IPS-18a (cell line): ENCODE data around the gene CCDC6.
"Not testable (repeated sequence)": the region's sequence is repeated elsewhere in the genome, so short reads cannot be mapped to it uniquely, and the experiment has no call there.

Source experiments
- H3K27ac ChIP-seq: one replicate; pipeline ENCODE4 v1.5.1; 2013; ENCODE audit warnings: low read length
- H3K27me3 ChIP-seq: one replicate; pipeline ENCODE4 v1.6.1; 2013; ENCODE audit warnings: mild to moderate bottlenecking, low read length; ENCODE audit not compliant: control insufficient read depth, insufficient read depth
- H3K36me3 ChIP-seq: one replicate; pipeline ENCODE4 v1.6.1; 2013; ENCODE audit warnings: low read depth, low read length; ENCODE audit not compliant: control insufficient read depth
- H3K4me1 ChIP-seq: one replicate; pipeline ENCODE4 v1.6.1; 2013; ENCODE audit warnings: low read depth, low read length; ENCODE audit not compliant: control insufficient read depth
- H3K4me3 ChIP-seq: one replicate; pipeline ENCODE4 v1.5.1; 2013; ENCODE audit warnings: low read length
- H3K9ac ChIP-seq: one replicate; pipeline ENCODE4 v1.6.1; 2013; ENCODE audit warnings: mild to moderate bottlenecking, low read length, moderate library complexity
- H3K9me3 ChIP-seq: one replicate; pipeline ENCODE4 v1.6.1; 2013; ENCODE audit warnings: low read depth, low read length; ENCODE audit not compliant: control insufficient read depth

CCDC6 gene

GRCh38 chr10:59878915-59879314, 27.4 kb downstream of the CCDC6 start:
- peaks cover 20% of the 10 kb centered on the region for H3K4me1 ChIP-seq
- H3K36me3 ChIP-seq, result no peaks in the 10 kb centered on the region
- H3K9me3 ChIP-seq, result no peaks in the 10 kb centered on the region
- no peak overlapping the region for H3K4me3 ChIP-seq
- no peaks in the 10 kb centered on the region for H3K27me3 ChIP-seq
- no peak overlapping the region for H3K27ac ChIP-seq
- no peak overlapping the region for H3K9ac ChIP-seq

- H3K4me3 ChIP-seq, result no peak overlapping the region
- peaks cover 27% of the 10 kb centered on the region for H3K4me1 ChIP-seq
- H3K27ac ChIP-seq, result no peak overlapping the region
Observed at GRCh38 chr10:59878289-59878688, 28.1 kb downstream of the CCDC6 start.

GRCh38 chr10:59877191-59877671, 29.1 kb downstream of the CCDC6 start:
- H3K4me1 ChIP-seq, result peaks cover 37% of the 10 kb centered on the region
- H3K27ac ChIP-seq, result no peak overlapping the region
- H3K9ac ChIP-seq, result no peak overlapping the region

More at GRCh38 chr10:59878289-59878688, 28.1 kb downstream of the CCDC6 start:
- Histone ChIP-seq H3K36me3 (no peaks in the 10 kb centered on the region), H3K9ac (no peak overlapping the region), H3K9me3 (no peaks in the 10 kb centered on the region), H3K27me3 (no peaks in the 10 kb centered on the region)

GRCh38 chr10:59876695-59877094, 29.7 kb downstream of the CCDC6 start:
- Histone ChIP-seq H3K27ac (no peak overlapping the region), H3K4me3 (no peak overlapping the region), H3K4me1 (peaks cover 40% of the 10 kb centered on the region), H3K9me3 (no peaks in the 10 kb centered on the region), H3K36me3 (no peaks in the 10 kb centered on the region), H3K27me3 (no peaks in the 10 kb centered on the region), H3K9ac (no peak overlapping the region)

More at GRCh38 chr10:59877191-59877671, 29.1 kb downstream of the CCDC6 start:
- no peaks in the 10 kb centered on the region for H3K27me3 ChIP-seq
- no peaks in the 10 kb centered on the region for H3K9me3 ChIP-seq
- H3K36me3 ChIP-seq, result no peaks in the 10 kb centered on the region
- no peak overlapping the region for H3K4me3 ChIP-seq

- H3K4me1 ChIP-seq, result peaks cover 37% of the 10 kb centered on the region
- not testable (repeated sequence) for H3K9ac ChIP-seq, H3K9me3 ChIP-seq, H3K36me3 ChIP-seq, H3K27me3 ChIP-seq, H3K4me3 ChIP-seq, H3K27ac ChIP-seq
Observed at GRCh38 chr10:59876208-59876607, 30.1 kb downstream of the CCDC6 start.

- no peaks in the 10 kb centered on the region for H3K27me3 ChIP-seq
- H3K4me3 ChIP-seq, result no peak overlapping the region
- H3K27ac ChIP-seq, result no peak overlapping the region
- H3K4me1 ChIP-seq, result peaks cover 40% of the 10 kb centered on the region
- no peak overlapping the region for H3K9ac ChIP-seq
- H3K36me3 ChIP-seq, result no peaks in the 10 kb centered on the region
- no peaks in the 10 kb centered on the region for H3K9me3 ChIP-seq
Observed at GRCh38 chr10:59873896-59874295, 32.5 kb downstream of the CCDC6 start.

- Histone ChIP-seq H3K4me1 (peaks cover 41% of the 10 kb centered on the region), H3K4me3 (no peak overlapping the region), H3K27ac (no peak overlapping the region), H3K27me3 (no peaks in the 10 kb centered on the region), H3K36me3 (no peaks in the 10 kb centered on the region), H3K9me3 (no peaks in the 10 kb centered on the region), H3K9ac (no peak overlapping the region)
Observed at GRCh38 chr10:59872892-59873463, 33.4 kb downstream of the CCDC6 start.

GRCh38 chr10:59870152-59870551, 36.2 kb downstream of the CCDC6 start:
- Histone ChIP-seq H3K9me3 (no peaks in the 10 kb centered on the region), H3K27ac (no peak overlapping the region), H3K27me3 (no peaks in the 10 kb centered on the region), H3K36me3 (no peaks in the 10 kb centered on the region), H3K4me1 (peaks cover 41% of the 10 kb centered on the region), H3K4me3 (no peak overlapping the region), H3K9ac (no peak overlapping the region)

GRCh38 chr10:59869594-59869940, 36.8 kb downstream of the CCDC6 start:
- H3K4me3 ChIP-seq, result no peak overlapping the region
- no peaks in the 10 kb centered on the region for H3K27me3 ChIP-seq
- no peaks in the 10 kb centered on the region for H3K36me3 ChIP-seq
- H3K9me3 ChIP-seq, result no peaks in the 10 kb centered on the region
- H3K27ac ChIP-seq, result no peak overlapping the region
- H3K4me1 ChIP-seq, result peaks cover 43% of the 10 kb centered on the region
- no peak overlapping the region for H3K9ac ChIP-seq

GRCh38 chr10:59868696-59869593, 37.4 kb downstream of the CCDC6 start:
- H3K4me3 ChIP-seq, result no peak overlapping the region
- H3K4me1 ChIP-seq, result peaks cover 43% of the 10 kb centered on the region
- no peaks in the 10 kb centered on the region for H3K27me3 ChIP-seq
- no peaks in the 10 kb centered on the region for H3K9me3 ChIP-seq
- no peaks in the 10 kb centered on the region for H3K36me3 ChIP-seq
- no peak overlapping the region for H3K27ac ChIP-seq
- H3K9ac ChIP-seq, result no peak overlapping the region

- H3K36me3 ChIP-seq, result no peaks in the 10 kb centered on the region
Observed at GRCh38 chr10:59867590-59867989, 38.8 kb downstream of the CCDC6 start.

GRCh38 chr10:59865101-59865500, 41.3 kb downstream of the CCDC6 start:
- no peaks in the 10 kb centered on the region for H3K27me3 ChIP-seq
- no peaks in the 10 kb centered on the region for H3K36me3 ChIP-seq
- no peak overlapping the region for H3K27ac ChIP-seq
- H3K4me3 ChIP-seq, result no peak overlapping the region
- H3K4me1 ChIP-seq, result peaks cover 20% of the 10 kb centered on the region
- no peak overlapping the region for H3K9ac ChIP-seq
- H3K9me3 ChIP-seq, result no peaks in the 10 kb centered on the region

More at GRCh38 chr10:59867590-59867989, 38.8 kb downstream of the CCDC6 start:
- no peaks in the 10 kb centered on the region for H3K27me3 ChIP-seq
- H3K4me1 ChIP-seq, result peaks cover 29% of the 10 kb centered on the region
- H3K9ac ChIP-seq, result no peak overlapping the region
- no peaks in the 10 kb centered on the region for H3K9me3 ChIP-seq
- H3K27ac ChIP-seq, result no peak overlapping the region
- H3K4me3 ChIP-seq, result no peak overlapping the region
